Nephron progenitor cell (in vitro differentiated cells): ENCODE results near the gene NME7.
A peak's percentile ranks its signal among the peaks of the same experiment; 100 is the strongest.

Experiments
- DNase-seq: peaks from one replicate; pipeline ENCODE4 v3.0.0; 2021
- H3K27ac Mint-ChIP-seq: 2 replicates; pipeline ENCODE4 v1.8.0; 2021; ENCODE audit warnings: mild to moderate bottlenecking, moderate library complexity, mixed read lengths
- H3K27me3 Mint-ChIP-seq: 2 replicates; pipeline ENCODE4 v1.8.0; 2021; ENCODE audit warnings: mild to moderate bottlenecking, low read depth, mixed read lengths; ENCODE audit not compliant: poor library complexity
- H3K36me3 Mint-ChIP-seq: 2 replicates; pipeline ENCODE4 v1.8.0; 2021; ENCODE audit warnings: low read depth, mixed read lengths
- H3K4me1 Mint-ChIP-seq: 2 replicates; pipeline ENCODE4 v1.8.0; 2021; ENCODE audit warnings: mixed read lengths
- H3K4me3 Mint-ChIP-seq: 2 replicates; pipeline ENCODE4 v1.8.0; 2021; ENCODE audit warnings: mild to moderate bottlenecking, moderate library complexity, mixed read lengths
- H3K9me3 Mint-ChIP-seq: 2 replicates; pipeline ENCODE4 v1.8.0; 2021; ENCODE audit warnings: mild to moderate bottlenecking, moderate library complexity, mixed read lengths
- CTCF ChIP-seq: fragments of 200-600 bp; sonication (generic); IDR thresholded peaks from 2 replicates; pipeline ENCODE4 v1.5.0; 2021; ENCODE audit warnings: antibody characterized with exemption

The NME7 gene

GRCh38 chr1:169138866-169139670, 228.5 kb downstream of the NME7 start:
- H3K4me1 Mint-ChIP-seq, result peaks cover 9% of the 10 kb centered on the region
- no peaks in the 10 kb centered on the region for H3K27me3 Mint-ChIP-seq
- H3K36me3 Mint-ChIP-seq, result no peaks in the 10 kb centered on the region
- DNase-seq, result no peak
- H3K27ac Mint-ChIP-seq, result no peak overlapping the region
- no peak for TF ChIP-seq CTCF
- no peak overlapping the region for H3K4me3 Mint-ChIP-seq
- H3K9me3 Mint-ChIP-seq, result no peaks in the 10 kb centered on the region

GRCh38 chr1:169137357-169137756, 230.2 kb downstream of the NME7 start:
- no peaks in the 10 kb centered on the region for H3K27me3 Mint-ChIP-seq
- peaks cover 4% of the 10 kb centered on the region for H3K36me3 Mint-ChIP-seq
- H3K4me1 Mint-ChIP-seq, result peaks cover 4% of the 10 kb centered on the region
- no peak overlapping the region for H3K4me3 Mint-ChIP-seq
- H3K27ac Mint-ChIP-seq, result no peak overlapping the region
- no peak for DNase-seq
- TF ChIP-seq CTCF, result no peak
- no peaks in the 10 kb centered on the region for H3K9me3 Mint-ChIP-seq

- no peak for TF ChIP-seq CTCF
- no peak overlapping the region for H3K27ac Mint-ChIP-seq
- no peak for DNase-seq
- peaks cover 4% of the 10 kb centered on the region for H3K4me1 Mint-ChIP-seq
- H3K27me3 Mint-ChIP-seq, result no peaks in the 10 kb centered on the region
- no peaks in the 10 kb centered on the region for H3K9me3 Mint-ChIP-seq
- peaks cover 32% of the 10 kb centered on the region for H3K36me3 Mint-ChIP-seq
- no peak overlapping the region for H3K4me3 Mint-ChIP-seq
Observed at GRCh38 chr1:169133801-169134502, 233.6 kb downstream of the NME7 start.

- peaks cover 40% of the 10 kb centered on the region for H3K36me3 Mint-ChIP-seq
- H3K27ac Mint-ChIP-seq, result no peak overlapping the region
- H3K4me3 Mint-ChIP-seq, result no peak overlapping the region
- TF ChIP-seq CTCF, result no peak
- no peaks in the 10 kb centered on the region for H3K9me3 Mint-ChIP-seq
- no peaks in the 10 kb centered on the region for H3K27me3 Mint-ChIP-seq
- H3K4me1 Mint-ChIP-seq, result peaks cover 4% of the 10 kb centered on the region
- no peak for DNase-seq
Observed at GRCh38 chr1:169133228-169133576, 234.4 kb downstream of the NME7 start.

GRCh38 chr1:169132512-169133227, 234.9 kb downstream of the NME7 start:
- H3K27me3 Mint-ChIP-seq, result no peaks in the 10 kb centered on the region
- peak overlapping the region; percentile 33 for H3K27ac Mint-ChIP-seq
- peaks cover 4% of the 10 kb centered on the region for H3K4me1 Mint-ChIP-seq
- H3K36me3 Mint-ChIP-seq, result peaks cover 45% of the 10 kb centered on the region
- no peak for TF ChIP-seq CTCF
- no peak for DNase-seq
- H3K4me3 Mint-ChIP-seq, result no peak overlapping the region
- no peaks in the 10 kb centered on the region for H3K9me3 Mint-ChIP-seq
